CD4-positive, alpha-beta T cell treated with Interleukin-1 beta for 1 hour (primary cell): ENCODE measurements around the gene GPR152.
A peak's percentile ranks its signal among the peaks of the same experiment; 100 is the strongest.

Experiments
- DNase-seq, 2 donors: peaks; one replicate each; pipeline ENCODE4 v3.0.0-alpha.2; 2020 to 2022

GPR152 gene

GRCh38 chr11:67452141-67452952, at the start of gene GPR152:
Gene GPR152 (minus strand): TSS chr11:67452729. CDS start chr11:67452724, 5 bp downstream.
- no peak for DNase-seq

- DNase-seq, result no peak
Observed at GRCh38 chr11:67501854-67502253, 49.3 kb upstream of the GPR152 start.

- DNase-seq, result no peak
Observed at GRCh38 chr11:67500831-67501715, 48.5 kb upstream of the GPR152 start.

GRCh38 chr11:67500484-67500821, 47.9 kb upstream of the GPR152 start:
- DNase-seq, result no peak

GRCh38 chr11:67499808-67500483, 47.4 kb upstream of the GPR152 start:
- DNase-seq, result no peak

- no peak for DNase-seq
Observed at GRCh38 chr11:67498544-67498972, 46.0 kb upstream of the GPR152 start.

GRCh38 chr11:67497656-67498291, 45.2 kb upstream of the GPR152 start:
- DNase-seq, result no peak

- DNase-seq, result no peak
Observed at GRCh38 chr11:67496113-67496512, 43.6 kb upstream of the GPR152 start.

- no peak for DNase-seq
Observed at GRCh38 chr11:67495234-67496005, 42.9 kb upstream of the GPR152 start.

GRCh38 chr11:67494371-67495233, 42.1 kb upstream of the GPR152 start:
- no peak for DNase-seq

GRCh38 chr11:67493548-67494370, 41.2 kb upstream of the GPR152 start:
- no peak for DNase-seq

- peak in 1 of 2 donors; percentile 26 for DNase-seq
Observed at GRCh38 chr11:67492801-67493547, 40.4 kb upstream of the GPR152 start.

GRCh38 chr11:67492069-67492727, 39.7 kb upstream of the GPR152 start:
- DNase-seq, result no peak

- DNase-seq, result no peak
Observed at GRCh38 chr11:67491276-67492068, 38.9 kb upstream of the GPR152 start.

- DNase-seq, result no peak
Observed at GRCh38 chr11:67490727-67491065, 38.2 kb upstream of the GPR152 start.

GRCh38 chr11:67489885-67490726, 37.6 kb upstream of the GPR152 start:
- DNase-seq, result no peak
